Right ventricle myocardium inferior (tissue), 1 donor: ENCODE results near the gene TMTC1. TPM values are rescaled to one million over a fixed set of nuclear protein-coding genes. Genes with fewer than 3 reads are reported as not detected.

Experiments used
- ATAC-seq: fragments of 200-7000 bp; cut with Tn5 transposase; one replicate; pipeline ENCODE4 v1.9.1; 2020; ENCODE audit warnings: mild to moderate bottlenecking, moderate library complexity
- DNase-seq: peaks from one replicate; pipeline ENCODE4 v3.0.0; 2021; ENCODE audit errors: missing footprints
- intact Hi-C: fragments of 100-400 bp; cut with DNase I; formaldehyde crosslinking; loops from one replicate; pipeline ENCODE4 v1.11.0; 2022
- total RNA-seq: library from RNA; stranded (reverse); fragmentation: NEBNext Ultra II Directional; extraction: Animal tissue kit (Norgen Biotek cat#: 25700); gene quantifications from one replicate; pipeline ENCODE4 v1.2.1, GENCODE V29; 2021
- donor health status: DM: no; HTN: yes; CAD: no; lungs with severe emphysema.

Gene TMTC1
- total RNA-seq, 1 donor from 2014 or later = 33.8 TPM

DNA sequence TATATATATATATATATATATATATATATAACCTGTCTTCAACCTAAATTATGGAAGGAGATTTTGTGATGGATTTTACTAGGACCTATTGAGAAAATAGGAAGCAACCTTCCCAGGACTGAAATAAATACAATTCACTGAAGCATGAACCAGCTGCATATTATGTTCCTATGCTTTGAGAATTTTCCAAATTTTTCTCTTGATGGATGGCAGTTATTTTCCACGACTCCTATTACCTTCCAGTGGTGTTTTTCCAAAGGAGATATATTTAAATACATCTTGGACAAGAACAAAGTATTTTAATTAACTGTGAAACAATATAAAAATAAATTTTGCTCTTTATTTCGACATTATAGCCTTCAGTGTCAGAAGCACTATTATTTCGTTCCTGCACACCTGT is 87.9 kb downstream of the TMTC1 start:
- intact Hi-C loops = no loop called here
- ATAC-seq = no peak
- no peak for DNase-seq

DNA sequence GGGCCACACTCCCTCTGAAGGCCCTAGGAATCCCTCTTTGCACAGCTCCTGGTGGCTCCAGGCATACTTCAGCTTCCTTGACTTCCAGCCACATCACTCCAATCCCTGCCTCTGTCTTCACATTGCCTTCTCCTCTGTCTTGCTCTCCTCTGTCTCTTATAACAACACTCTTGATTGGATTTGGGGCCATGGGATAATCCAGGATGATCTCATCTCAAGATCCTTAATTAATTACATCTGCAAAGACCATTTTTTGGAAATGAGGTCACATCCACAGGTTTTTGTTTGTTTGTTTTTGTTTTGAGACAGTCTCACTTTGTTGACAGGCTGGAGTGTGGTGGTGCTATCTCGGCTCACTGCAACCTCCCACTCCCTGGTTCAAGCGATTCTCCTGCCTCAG is 88.7 kb downstream of the TMTC1 start:
- ATAC-seq (no peak), DNase-seq (no peak)
- intact Hi-C loops = no loop called here

DNA sequence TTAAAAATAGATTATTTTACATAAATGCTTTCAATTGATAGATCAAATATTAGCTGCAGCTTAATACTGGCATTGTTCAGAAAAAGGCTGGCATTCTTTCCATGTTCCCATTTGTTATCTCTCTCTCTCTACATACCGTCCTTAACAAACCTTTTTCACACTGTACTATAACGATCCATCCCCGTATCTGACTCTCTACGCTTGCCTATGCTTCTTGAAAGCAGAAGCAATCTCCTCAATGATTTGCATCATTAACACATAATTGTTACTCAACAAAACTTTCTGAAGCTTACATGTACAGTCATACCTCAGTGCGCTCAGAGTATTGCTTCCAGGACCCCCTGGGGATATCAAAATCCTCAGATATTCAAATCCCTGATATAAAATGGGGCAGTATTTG is 89.7 kb downstream of the TMTC1 start:
- DNase-seq (no peak), ATAC-seq (peak; percentile 57)
- intact Hi-C loops = no loop called here

DNA sequence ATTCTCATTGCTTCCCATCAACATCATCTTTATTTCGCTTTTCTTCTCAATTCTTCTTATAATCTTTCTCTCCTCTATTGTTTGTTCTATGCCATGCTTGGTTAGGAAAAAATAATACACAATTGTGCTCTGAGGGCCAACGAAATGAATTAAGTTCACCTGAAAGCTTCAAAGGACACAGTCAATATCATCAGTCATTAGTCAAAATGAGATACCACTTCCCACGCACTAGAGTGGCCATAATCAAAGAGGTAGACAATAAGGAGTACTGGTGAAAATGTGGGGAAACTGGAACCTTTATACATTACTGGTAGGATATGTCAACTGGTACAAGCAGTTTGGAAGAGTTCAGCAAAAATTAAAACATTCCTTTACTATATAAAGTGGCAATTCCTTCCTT is 91.5 kb downstream of the TMTC1 start:
- ATAC-seq (no peak), DNase-seq (no peak)
- intact Hi-C loops = no loop called here

DNA sequence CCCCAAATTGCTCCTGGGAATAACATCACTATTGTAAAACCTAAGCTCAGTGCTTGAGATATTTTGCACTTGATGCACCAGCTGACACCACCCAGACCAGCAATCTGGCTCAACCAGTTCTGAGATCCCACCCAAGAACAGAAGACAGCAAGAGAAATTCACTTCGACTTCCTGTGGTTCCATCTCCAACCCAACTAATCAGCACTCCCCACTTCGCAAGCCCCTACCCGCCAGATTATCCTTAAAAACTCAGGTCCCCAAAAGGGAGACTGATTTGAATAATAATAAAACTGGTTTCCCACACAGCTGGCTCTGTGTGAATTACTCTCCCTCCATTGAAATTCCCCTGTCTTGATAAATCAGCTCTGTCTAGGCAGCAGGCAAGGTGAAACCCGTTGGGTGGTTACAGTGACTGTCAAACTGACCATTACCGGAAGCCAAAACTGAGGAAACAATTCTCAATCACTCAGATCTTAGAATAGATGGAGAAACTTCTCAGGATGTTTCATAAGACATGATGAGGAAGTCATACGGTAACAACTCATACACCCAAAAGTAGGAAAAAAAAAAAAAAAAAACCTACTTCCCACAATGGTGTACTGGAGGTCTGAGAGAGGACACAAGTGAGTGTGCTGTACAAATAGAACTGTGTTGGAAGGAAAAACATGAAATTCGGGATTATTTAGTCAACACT is 92.4 kb downstream of the TMTC1 start:
- ATAC-seq = no peak
- intact Hi-C loops = no loop called here
- DNase-seq = no peak

DNA sequence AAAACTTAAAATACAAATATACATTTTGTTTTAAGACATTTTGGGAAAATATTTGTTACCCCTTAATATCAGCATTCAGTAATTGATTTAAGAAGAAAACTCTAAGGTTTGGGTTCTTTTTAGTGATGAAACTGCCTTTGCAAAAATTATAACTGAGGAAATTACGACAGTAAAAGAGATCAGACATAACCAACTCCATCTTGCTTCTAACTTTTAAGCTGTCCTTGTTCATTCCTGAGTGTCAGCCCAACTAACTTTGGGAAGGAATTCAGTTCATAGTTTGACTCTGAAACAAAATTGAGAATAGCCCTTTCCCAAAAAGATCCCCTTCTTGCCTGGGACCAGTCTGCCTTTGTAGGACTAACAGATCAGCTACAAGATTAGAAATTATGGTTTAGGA is 93.0 kb downstream of the TMTC1 start:
- no peak for DNase-seq
- intact Hi-C loops = no loop called here
- ATAC-seq = no peak

DNA sequence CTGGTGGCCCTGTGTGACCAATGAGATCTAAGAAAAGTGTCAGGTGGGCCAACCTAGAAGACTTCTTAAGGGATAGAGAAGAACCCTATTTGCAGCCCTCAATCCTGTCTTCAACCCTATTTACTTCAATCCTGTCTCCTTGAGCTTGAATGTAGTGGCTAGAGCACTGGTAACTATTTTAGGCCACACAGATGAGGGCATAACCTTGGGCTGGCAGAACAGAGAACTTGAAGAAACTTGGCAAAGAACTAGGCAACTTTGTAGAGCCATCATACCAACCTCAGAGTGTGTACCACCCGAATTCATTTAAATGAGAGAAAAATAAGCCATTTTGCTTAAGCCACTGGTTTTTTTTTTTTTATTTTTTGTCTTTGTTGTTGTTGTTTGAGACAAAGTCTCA is 94.8 kb downstream of the TMTC1 start:
- peak; percentile 44 for ATAC-seq
- intact Hi-C loops = no loop called here
- DNase-seq = no peak

DNA sequence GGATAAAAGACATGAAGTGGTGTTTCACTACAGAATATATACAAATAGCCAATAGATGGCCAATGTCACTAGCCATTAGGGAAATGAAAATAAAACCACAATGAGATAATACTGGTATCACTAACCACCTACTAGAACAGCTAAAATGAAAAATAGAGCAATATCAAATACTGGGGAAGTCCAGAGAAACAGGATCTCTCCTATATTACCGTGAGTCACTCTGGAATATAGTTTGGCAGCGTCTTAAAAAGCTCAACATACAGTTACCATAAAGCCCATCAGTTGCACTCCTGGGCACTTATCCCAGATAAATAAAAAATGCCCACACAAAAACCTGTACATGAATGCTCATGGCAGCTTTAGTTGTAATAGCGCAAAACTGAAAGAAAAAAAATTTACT is 101.7 kb downstream of the TMTC1 start:
- intact Hi-C loops = no loop called here
- ATAC-seq = no peak
- DNase-seq = no peak

DNA sequence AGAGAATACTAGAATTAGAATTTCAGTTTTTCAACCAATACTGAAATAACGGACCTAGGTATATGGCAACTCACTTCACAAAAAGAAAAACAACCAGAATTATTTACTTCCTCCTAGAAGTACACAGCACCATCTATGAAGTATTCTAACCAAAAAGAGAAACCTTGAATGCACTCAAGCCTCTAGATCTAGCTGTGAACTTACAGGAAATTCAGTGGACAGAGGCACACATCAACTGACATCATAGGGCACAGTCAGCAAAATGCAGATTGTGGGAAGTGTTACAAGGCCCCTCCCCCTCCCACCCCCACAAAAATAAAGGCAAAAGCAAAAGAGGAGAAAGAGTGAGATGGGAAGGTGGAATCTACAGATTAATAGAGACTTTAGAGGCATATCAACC is 102.4 kb downstream of the TMTC1 start:
- intact Hi-C loops = no loop called here
- no peak for DNase-seq
- no peak for ATAC-seq

DNA sequence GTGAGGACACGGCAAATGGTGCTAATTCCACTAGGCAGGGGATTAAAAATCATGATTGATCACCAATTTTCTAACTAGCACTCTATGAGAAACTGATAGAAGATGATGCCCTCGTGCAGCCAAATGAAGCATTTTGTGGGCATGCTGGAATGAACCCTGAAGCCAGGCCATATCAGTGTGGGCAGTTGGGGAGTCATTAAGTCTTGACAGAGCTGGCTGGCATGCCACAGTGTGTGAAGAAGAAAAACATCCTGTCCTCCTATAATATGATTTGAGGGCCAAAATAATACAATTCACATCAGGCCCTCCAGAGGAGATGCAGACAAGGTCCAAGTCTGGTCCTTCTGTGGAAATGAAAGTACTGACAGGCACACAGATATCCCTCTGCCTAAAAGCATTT is 107.1 kb downstream of the TMTC1 start:
- DNase-seq (no peak), ATAC-seq (no peak)
- intact Hi-C loops = no loop called here

DNA sequence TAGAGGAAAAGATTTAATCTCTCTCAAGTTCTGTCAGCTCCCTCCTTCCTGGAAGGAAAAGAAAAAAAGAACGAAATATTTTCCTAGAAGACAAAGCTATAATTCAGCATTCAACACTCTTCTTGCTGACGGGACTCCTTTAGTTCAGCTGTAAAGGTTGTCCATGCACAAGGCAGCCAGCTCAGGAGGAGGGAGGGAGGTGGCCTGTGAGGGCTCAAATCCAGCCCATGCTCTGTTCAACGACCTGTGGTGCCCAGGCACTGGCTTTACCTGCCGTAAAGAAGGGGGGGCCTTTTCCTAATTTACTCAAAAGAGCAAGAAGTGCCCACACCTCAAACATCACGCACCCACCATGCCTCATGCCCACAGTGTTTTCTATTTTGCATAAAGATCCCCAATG is 109.3 kb downstream of the TMTC1 start:
- intact Hi-C loops = no loop called here
- ATAC-seq (no peak), DNase-seq (no peak)

DNA sequence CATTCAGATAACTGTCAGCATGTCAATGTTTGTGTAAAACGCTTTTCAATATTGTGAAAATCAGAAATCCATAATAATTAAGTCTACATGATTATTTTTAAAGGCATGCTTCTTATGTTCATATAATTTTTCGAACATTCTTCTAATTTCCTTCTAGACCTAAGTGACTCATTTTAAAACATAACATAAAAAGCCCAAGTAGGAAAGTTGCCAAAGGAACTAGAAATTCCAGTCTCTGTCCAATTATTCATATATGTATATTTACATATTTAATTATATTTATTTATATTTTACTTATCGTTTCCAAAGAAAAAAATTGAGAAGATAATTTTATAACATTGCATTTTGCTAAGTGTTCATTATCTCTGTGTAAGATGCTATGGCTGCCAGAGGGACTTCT is 110.4 kb downstream of the TMTC1 start:
- DNase-seq = no peak
- intact Hi-C loops = no loop called here
- no peak for ATAC-seq

DNA sequence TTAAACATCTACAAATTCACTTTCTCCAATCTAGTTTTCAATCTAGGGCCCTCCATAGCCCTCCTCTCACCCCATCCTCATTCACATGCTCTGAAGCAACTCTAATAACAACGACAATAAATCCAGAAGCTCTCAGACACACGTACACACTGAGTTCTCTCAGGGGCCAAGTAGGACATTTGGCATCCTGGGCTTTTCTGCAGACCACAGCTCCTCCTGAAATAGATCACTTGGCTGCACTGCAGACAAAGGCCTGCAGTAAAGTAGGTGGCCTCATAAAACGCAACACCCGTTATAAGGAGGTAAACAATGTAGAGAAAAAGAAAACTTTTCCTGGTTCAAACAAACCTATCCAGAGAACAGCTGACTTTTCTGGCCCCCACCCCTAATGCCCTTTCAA is 111.2 kb downstream of the TMTC1 start:
- peak; percentile 71 for ATAC-seq
- no peak for DNase-seq
- intact Hi-C loops = no loop called here

DNA sequence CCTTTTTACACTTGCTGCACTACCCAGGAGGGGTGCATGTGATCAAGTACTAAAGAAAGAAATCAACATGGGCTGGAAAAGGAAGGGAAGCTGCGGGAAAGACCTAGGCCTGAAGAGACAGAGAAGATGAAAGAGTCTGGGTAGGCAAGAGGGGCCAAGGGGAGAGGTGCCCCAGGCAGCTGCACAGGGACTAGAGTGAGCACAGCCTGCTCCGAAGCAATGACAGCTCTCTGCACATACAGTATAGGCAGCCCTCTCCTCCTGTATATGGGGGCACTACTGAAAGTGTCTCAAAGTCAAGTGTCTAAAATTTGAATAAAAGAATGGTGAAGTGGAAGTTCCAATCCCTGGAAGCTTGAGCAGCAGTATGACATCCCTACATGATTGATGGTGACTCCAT is 112.0 kb downstream of the TMTC1 start:
- intact Hi-C loops = no loop called here
- no peak for ATAC-seq
- DNase-seq = no peak

DNA sequence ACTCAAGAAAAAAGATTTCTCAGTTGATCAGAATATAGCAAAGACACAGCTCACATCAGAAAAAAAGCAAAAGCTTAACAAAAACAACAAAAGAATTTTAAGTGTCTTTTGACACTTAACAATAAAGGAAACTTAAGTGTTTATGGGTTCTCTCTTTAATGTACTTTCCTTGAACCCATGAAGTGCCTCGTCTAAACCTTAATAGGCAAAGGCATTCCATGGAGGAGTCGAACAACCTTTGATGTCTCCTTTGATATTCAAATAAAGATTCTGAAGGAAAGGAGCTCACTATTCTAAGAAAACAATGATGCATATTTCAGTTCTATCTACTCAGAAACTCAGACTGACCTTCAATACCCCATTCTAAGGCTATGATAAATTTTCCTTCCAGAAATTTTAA is 116.7 kb downstream of the TMTC1 start:
- intact Hi-C loops = no loop called here
- ATAC-seq = no peak
- no peak for DNase-seq

DNA sequence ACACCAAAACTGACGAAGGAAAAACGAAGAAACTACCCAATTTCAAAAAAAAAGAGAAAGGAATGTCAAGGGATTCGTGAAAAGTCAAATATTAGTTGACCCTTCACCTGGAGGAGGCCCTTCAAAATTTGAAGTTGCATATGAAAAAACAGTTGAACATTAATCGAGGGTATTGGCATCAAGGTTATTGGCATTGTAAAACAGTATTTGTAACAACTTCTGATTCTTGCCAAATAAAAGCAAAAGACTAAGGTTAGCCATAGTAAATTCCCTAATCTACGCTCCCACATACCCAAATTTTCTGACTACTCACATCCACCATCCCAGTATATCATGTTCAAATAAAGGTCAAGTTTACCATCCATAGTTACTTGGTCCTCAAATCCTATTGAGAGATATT is 118.6 kb downstream of the TMTC1 start:
- intact Hi-C loops = no loop called here
- ATAC-seq (no peak), DNase-seq (no peak)

DNA sequence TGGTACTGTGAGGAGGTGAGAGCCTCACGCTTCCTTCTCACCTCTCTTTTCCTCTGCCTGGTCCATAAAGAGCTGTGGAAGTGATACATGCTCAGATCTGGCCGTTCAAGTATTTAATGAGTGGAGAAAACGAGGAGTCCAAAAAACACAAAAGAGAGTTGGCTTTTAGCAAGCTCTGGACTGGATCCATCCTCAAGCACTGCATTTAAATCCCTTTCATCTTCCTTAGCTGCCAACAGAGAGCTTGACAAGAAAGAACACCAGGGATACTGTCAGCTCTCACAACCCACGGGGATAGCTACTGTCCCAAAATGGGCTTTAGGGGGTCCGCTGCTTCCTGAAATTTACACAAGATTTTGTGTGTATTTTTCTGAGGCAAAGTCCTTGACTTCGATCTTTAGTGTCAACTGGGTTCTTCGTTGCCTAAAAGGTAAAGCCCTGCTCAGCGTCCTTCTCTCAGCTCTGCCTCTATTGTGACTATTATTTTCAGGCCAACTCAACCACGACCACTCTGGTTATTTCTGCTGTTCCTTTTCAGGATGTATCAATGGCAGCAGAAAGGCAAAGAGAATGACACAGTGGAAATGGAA is 120.9 kb downstream of the TMTC1 start:
- DNase-seq = no peak
- intact Hi-C loops = loop anchor here (5.0 kb wide), 2 partner anchors 69 to 119 kb away; partner anchors contain the start of gene TMTC1
- peak; percentile 50 for ATAC-seq

DNA sequence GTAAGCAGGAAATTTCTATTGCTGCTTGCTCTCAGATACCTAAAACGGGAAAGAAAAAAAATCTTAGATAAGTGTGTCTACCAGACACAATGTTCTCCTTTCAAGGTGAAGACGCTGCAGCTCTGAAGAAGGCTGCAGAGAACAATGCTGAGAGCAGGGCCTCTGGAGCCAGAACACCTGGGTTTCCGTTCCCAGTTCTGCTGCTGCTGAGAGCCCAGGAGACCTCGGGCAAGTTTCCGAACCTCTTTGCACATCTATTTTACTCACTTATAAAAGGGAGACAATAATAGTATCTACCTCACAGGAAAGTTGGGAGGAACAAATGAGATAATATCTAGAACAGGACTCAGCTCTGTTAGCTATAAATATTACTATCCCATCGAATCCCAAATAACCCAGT is 122.9 kb downstream of the TMTC1 start:
- ATAC-seq = no peak
- intact Hi-C loops = loop anchor here (5.0 kb wide), 2 partner anchors 71 to 121 kb away; partner anchors contain the start of gene TMTC1
- no peak for DNase-seq

DNA sequence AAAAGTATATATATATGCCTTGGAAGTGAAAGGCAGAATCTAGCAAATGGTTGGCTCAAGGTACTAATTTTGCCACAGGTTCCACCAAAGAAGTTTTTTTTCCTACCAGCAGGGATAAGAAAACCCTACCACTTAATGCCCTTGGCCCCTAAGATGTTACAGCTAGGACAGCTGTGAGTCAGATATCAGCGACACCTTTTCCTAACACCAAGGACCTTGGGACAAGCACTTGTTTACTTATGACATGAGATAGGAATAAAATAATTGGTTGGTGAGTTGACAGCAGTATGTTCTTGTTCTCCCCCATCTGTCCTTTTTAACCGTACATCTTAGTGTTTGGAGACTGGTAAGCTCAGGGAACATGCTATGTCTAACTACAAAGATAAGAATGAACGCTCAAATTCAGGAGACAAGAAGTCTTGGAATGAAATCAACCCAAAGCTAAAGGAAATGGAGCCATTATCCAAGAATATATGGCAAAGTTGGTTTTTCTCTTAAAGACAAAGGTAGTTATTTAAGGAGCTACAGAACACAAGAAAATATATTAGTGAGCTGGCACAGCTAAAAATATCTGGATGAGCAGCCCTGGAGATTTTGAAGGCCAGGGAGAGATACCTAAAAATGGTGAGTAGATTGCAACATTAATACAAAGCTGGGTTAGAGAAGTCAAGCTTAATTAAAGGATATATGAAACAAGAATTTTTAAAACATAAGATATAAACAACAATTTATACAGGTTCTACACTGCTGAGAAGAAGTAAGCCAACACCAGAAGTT is 126.8 kb downstream of the TMTC1 start:
- peak; percentile 28 for ATAC-seq
- intact Hi-C loops = no loop called here
- no peak for DNase-seq

DNA sequence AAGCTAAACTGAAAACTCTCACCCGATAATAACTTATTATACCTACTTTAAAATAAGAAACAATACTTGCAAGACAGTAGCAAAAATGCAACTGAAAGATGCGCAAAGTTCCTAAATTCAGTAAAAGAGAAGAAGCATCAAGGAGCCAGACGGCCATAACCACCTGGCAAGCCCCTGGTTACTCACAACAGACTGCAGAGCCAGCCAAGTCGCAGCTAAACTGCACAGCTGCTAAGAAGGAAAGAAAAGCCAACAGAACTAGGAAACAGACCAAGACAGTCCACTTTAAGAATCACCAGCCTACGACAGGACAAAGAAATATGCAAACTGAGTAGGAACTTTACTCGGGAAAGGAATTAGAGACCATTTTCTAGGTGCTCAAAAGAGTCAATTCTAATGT is 127.9 kb downstream of the TMTC1 start:
- ATAC-seq (peak; percentile 65), DNase-seq (peak; percentile 70)
- intact Hi-C loops = no loop called here
